ENCODE measurements around the gene SAMD4A.

SAMD4A gene

DNA sequence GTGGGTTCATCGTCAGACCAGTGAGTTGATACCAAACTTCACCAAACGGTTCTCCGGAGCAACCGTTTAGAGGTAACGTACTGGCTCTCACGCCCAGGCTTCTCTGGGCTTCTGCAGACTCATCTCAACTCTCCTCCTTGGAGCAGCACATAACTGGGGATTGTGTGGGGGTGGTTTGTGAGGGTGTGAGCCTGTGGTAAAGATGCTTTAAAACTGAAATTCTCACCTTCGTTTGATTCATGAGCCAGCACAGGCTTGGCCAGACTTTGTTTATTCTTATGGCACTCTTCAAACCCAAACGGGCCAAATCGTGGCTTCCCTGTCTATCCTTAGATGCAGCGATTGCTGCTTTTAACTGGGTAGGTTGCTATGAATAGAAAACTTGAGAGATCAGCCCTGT, 121.3 kb downstream of the SAMD4A start:
- no peak for DNase-seq

DNA sequence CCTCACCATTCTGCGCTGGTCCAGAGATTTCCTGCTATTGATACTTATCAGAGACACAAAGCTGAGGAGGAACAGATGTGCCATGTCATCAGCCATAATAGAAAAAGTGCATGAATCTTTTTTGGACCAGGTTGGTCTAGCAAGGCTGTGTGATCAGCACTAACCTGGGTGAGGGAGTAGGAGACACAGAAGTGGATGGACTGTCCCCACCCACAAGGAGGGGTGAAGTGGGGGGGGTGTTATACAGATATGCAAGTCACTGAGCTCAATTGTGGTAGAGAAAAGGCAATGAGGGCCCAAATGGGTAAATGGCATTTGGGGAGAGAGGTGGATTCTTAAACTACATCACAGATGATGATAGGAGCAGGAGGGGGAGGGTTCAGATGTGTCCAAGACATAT, 123.0 kb downstream of the SAMD4A start:
- no peak for DNase-seq

DNA sequence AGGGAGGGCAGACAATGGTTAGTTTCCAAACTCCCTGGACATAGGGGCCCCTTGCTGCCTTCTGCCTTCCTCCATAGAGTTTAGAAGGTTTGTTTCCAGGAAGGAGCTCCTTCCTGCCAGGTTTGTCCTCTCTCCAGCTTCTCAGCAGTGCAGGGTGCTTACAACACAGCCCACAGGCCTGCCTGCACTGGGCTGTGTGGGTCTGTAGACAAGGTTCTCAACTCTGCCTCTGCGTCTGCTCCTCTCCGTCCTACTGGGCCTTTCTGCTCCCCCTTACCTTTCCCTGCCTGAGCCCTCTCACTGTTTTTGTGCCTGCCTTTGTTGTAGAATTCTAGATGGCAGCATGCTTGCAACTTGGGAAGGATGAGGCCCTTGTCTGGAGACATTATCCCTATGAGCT, 124.0 kb downstream of the SAMD4A start:
- no peak for DNase-seq

DNA sequence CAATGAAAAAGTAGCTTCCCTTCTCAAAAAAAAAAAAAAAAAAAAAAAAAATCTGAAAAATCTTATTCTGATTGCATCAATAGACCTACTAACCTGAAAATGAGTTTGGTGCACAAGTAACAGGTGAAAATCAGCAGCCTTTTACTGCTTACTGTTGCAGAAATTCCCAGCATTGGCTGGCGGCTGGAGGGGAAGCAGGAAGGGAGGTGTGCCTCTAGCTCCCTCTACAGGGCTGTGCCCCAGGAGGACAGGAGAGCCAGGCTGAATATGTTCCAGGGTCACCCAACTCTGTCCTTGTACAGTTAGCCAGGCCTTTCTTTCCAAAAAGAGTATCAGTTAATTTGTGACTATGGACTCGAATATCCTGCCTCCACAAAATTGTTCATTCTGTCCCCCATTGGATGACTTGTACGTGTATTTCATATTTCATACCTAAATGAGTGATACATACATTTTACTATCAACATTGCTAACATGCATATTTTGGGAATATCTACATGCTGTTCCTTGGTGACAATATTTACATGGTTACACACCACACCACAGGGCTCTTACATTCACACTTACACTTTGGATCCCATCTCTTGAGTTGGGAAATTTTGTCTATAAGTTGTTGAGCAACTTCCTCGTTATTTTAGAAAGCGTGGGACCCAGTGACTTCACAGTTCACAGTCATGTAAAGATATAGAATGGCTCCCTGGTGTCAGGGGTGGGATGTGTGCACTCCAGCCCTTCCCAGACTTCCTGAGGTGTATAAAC, 124.8 kb downstream of the SAMD4A start:
- DNase-seq = peak; percentile 68

DNA sequence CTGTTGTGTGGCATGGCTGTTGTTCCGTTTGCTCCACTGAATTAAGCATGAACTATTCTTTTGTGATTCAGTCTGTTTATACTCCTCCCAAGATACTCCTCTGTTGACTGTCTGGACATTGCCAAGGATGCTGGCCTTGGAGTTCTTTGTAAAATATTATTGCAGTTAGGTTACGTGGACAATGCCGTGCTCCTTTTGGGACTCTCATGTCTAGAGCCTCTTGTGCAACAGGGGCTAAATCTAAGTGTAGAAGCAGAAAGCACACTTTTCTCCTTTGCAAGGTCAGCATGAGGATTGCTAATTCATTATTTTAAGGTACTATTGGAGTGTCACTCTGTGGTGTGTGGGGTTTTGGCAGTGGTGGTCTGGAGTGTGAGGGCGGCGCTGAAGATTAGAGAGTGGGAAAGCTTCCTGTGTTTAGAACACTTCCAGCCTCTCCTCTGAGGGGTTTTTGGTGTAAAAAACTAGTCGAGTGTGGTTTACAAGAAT, 125.4 kb downstream of the SAMD4A start:
- DNase-seq = no peak

DNA sequence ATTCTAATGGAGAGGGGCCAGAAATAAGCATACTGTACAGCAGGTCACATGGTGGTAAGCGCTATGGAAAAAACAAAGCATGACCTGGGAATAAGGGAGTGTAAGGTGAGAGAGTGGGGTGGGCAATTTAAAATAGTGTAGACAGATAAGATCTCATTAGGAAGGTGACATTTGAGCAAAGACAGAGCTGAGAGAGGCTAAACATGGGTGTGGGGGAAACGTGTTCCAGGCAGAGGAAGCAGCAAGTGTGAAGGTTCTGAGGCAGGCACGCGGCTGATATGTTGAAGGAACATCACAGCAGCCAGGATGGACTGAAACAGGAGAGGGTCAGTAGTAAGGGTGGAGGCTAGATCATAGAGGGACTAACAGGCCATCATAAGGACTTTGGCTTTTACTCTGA, 126.8 kb downstream of the SAMD4A start:
- no peak for DNase-seq

DNA sequence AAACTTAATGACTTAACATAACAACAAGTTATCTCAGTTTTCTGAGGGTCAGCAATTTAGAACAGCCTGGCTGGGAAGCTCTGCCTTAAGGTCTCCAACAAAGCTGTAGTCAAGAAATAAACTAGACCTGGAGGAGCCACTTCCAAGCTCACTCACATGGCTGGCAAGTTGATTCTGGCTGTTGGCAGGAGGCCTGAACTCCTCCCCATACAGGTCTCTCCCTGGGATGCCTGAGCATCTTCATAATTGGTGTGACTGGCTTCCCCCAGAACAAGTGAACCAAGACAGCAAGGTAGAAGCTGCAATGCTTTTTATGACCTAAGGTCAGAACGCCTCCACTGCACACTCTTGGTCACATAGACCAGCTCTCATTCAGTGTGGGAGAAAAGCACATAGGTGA, 128.3 kb downstream of the SAMD4A start:
- DNase-seq = no peak

DNA sequence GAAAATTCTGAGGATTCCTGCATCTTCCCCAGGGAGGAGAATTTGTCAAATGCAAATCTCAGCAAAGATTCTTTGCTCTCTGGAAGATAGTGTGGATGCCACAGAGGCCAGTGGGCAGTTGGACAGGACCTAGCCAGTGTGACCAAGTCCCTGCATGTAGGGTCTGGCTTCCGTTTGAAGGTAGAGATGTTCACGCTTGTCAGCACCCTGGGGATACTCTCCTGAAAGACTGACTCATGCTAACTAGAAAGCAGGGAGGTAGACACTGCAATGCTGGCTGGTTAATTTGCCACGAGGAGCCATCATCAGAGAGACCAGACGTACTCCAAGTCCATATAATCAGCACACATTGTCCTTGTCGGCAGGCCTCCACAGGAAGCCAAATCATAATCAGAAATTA, 130.1 kb downstream of the SAMD4A start:
- no peak for DNase-seq

DNA sequence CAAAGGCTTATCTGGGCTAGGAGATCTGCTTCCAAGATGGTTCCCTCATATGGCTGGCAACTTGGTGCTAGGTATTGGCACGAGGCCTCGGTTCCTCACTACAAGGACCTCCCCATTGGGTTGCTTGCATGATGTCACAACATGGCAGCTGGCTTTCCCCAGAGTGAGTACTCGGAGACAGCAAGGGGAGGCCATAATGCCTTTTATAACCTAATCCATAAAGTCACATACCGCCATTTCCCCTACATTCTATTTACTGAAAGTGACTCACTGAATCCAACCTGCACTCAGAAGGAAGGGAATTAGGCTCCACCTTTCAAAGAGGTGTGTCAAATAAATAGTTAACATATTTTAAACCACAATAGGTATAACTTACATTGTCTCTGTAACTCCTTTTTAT, 130.9 kb downstream of the SAMD4A start:
- no peak for DNase-seq

DNA sequence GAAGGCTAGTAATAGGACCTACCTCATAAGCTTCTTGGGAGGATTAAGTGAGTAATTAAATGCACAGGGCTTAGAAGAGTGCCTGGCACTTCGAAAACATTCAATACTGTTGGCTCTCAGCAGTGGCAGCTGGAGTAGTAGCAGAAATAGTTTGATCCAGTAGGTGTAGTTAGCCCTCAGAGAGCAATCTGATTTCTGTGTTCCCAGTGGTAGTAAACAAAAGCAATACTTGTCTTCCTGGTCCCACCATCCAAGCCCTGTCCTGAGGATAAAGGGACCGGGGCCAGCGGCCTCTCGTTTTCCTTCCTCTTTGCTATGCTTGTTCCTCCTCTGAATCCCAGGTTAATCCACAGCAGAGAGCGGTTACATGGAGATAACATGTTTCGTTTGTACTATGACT, 131.6 kb downstream of the SAMD4A start:
- DNase-seq = no peak

DNA sequence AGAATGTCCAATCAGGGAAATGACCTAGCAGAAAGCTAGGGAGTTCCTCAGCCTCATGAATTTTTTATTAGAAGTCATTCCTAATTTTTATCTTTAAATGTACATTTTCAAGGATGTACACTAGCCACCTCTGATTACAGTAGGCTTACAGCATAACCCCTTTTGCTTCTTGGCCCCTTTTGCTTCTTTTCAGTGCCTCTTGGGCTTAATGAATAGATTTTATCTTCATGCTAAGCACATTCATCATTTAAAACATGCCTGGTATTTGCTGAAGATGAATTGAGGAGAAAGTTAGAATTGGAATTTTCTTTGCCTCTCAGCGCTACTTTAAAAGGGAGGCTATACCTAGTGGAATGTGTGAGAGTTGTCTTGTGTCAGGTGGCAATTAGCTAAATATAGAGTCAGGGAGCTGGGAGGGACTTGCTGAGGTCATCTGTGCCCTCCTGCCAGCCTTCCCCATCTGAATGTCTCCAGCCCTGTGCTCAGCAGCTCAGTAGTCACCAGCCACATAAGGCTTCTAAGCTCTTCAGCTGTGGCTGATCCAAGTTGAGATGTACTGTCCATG, 132.1 kb downstream of the SAMD4A start:
- DNase-seq = no peak

DNA sequence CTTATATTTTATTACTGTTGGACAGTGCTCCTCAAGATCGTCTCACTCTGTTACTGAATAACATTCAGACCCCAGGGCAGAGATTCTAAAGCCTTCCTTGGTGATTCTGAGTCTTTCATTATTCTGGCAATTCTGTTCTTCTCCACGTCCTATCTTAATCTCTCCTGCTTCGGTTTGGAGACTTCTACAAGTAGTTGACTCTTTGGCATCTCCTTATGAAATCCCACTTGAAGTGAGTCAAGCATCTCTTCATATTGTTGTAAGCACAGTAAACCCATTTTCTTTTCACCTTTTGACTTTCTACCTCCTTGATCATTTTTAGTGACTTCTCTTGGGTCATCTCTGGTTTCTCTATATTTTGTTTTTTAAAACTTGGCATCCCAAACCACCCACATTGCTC, 132.8 kb downstream of the SAMD4A start:
- no peak for DNase-seq

DNA sequence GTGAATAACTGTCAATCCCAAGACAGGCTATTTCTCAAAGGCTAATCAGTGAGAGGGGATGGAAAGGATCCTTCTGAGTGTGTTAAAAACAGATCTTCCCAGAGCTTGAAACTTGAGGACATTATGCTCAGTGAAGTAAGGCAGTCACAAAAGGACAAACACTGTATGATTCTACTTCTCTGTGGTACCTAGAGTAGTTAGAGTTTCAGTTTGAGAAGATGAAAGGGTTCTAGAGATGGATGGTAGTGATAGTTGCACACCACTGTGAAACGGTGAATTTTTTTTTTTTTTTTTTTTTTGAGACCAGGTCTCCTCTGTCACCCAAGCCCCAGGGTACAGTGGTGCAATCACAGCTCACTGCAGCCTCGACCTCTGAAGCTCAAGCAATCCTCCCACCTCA, 133.8 kb downstream of the SAMD4A start:
- no peak for DNase-seq

DNA sequence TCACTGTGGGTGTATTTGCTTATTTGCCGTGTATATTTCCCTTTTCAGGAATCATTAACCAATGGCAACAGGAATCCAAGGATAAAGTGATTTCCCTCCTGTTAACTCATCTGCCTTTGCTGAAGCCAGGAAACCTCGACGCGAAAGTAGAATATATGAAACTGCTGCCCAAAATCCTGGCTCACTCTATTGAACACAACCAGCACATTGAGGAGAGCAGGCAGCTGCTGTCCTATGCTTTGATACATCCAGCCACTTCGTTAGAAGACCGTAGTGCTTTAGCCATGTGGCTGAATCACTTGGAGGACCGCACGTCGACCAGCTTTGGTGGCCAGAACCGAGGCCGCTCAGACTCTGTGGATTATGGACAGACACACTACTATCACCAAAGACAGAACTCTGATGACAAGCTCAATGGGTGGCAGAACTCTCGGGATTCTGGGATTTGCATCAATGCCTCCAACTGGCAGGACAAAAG, 135.1 kb downstream of the SAMD4A start:
- no peak for DNase-seq

DNA sequence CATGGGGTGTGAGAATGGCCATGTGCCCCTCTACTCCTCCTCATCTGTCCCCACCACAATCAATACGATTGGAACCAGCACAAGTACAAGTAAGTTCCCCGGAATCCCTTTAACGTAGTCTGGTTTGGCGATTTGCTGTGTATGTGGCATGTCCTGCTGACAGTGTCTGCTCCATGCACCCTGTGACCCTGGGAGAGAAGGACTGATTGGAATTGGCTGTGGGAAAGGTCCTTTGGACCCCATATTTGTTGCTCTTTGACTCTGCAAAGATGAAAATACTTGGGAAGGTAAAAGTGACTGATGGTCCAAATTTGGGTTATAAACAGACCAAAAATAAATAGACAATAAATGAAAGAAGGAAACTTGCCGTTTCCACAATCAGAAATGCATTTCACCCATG, 135.6 kb downstream of the SAMD4A start:
- DNase-seq = no peak

DNA sequence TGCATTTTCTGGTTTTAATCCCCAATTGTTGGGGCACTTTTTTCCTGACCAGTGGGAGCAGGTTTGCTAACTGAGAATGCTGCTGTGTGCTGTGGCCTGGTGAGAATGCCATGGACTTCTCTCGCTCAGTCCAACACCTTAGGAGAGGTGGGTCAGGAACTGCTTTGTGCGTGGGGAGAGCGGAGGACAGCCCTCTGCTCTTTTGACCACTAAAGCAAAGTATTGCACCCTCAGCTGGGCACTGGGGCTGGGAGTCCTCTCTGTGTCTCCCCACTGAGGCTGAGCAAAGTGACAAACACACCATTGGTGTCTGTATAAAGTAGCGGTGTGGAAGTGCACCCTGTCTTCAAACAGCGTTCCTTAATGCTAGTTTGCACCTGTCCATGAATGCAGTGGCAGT, 136.2 kb downstream of the SAMD4A start:
- no peak for DNase-seq

DNA sequence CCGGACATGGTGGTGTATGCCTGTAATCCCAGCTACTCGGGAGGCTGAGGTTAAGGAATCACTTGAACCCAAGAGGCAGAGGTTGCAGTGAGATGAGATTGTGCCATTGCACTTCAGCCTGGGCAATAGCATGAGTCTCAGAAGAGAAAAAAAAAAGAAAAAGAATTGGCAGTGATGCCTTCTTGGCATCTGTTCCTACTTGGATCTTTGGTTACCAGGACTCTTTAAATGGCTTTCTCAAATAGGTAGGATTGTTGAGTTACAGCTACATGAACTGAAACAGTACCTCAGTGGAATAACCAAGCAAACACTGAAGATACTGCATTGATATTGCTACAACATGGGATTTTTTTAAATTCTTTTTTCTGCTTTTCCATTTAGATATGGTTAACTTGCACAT, 136.8 kb downstream of the SAMD4A start:
- DNase-seq = no peak

DNA sequence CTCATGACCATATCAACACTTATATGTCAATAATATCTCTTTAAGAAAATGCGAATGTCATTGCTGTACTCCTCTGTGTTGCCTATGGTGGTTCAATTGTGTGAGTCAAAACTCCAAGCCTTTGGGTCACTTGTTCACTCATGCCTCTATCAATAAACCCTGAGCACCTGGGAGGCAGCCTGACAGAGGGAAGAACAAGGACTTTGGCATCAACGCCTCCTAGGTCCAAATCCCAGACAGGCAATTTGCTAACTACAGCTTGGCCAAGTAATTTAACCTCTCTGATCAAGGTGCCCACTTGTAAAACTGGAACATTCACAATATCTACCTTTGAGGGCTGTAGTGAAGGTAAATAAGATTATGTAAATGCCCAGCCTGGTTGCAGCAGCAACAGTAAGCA, 137.8 kb downstream of the SAMD4A start:
- no peak for DNase-seq

DNA sequence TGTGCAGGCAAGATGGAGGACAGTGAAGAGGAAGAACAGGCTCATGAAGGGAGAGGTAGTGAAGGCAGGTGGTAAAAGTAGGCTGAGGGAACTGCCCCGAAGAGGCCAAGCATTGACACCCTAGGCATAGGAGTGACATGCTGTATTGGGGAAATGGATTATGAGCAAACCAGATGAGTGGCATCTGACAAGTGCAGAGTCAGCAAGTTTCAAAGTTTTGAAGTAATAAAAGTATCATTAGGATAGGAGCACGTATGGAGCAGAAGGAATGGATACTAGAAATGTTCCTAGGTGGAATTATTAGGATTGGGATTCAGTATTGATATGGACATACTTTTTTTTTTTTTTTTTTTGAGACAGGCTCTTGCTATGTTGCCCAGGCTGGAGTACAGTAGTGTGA, 139.8 kb downstream of the SAMD4A start:
- DNase-seq = no peak

DNA sequence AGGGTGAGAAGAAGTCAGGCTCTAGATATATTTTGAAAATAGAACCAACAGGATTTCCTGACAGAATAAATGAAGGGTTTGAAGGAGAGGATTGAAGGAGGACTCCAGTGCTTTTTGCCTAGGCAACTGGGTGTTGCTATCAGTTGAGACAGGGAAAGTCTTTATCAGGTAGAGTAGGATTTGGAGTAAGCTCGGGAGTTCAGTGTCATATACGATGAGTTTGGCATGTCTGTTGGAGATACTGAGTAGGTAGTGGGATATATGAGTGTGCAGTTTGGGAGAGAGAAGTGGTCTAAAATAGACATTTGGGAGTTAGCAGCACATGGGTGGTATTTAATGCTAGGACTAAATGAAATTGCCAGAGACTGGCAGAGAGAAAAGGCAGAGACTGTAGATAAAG, 141.2 kb downstream of the SAMD4A start:
- no peak for DNase-seq

DNA sequence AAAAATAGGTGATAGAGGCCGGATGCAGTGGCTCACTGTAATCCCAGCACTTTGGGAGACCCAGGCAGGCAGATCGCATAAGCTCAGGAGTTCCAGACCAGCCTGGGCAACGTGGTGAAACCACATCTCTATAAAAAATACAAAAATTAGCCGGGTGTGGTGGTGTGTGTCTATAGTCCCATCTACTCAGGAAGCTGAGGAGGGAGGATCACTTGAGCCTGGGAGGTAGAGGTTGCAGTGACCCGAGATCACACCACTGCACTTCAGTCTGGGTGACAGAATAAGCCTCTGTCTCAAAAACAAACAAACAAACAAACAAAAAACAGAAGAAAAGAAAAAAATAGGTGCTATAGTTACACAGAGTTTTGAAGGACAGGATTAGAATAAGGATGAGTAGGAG, 142.1 kb downstream of the SAMD4A start:
- DNase-seq = no peak

DNA sequence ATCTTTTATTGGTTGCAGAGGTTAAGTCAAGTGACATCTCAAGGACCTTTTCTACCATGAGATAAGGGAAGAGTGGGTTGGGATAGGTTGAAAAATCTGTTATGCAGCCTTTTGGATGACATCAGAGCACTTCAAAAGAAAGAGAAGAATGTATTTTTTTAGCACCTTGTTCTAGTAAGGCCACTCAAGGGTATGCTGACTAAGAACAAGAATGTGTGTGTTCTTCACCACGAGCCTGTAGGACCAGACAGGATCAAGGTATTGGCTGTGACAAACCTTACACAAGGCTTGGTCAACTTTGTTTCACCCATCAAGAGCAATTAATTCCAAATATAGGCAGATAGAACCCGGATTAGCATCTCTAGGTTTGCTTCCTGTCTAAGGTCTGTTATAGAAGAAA, 142.5 kb downstream of the SAMD4A start:
- no peak for DNase-seq

DNA sequence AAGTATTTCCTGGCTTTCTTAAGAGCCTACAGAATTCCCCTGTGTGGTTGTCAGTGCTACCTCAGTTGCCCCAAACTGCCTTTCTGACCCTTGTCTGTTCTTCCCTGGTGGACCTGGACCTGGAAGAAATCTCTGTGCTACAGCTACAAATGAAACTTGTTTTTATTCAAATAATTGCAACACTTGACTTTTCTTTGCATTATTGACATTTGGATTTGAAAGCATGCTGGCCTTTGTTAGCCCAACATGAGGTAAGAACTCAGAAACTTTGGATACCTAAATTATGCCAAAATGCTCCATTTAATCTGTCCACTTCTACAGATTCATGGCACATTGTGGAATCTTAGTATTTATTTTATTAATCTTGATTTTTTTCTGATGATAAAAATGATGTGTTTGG, 142.9 kb downstream of the SAMD4A start:
- DNase-seq = no peak

DNA sequence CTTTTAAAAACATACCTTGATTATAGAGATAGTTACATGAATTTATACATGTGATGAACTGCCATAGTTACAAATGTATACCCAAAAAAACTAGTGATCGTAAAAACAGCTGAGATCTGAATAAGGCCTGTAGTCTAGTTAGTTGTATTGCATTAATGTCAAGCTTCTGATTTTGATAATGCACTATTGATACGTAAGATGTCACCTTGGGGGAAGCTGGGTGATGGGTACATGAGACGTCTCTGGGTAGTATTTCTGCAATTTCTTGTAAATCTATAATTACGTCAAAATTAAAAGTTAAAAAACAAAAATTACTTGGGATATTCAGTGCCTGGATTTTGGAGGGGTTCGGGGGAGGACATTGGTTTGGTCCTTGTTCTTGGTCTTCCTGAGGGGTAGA, 144.4 kb downstream of the SAMD4A start:
- DNase-seq = no peak

Data from RPMI8226 (cell line).